Peyer's patch (tissue), 4 donors: Measurements from ENCODE around the gene RPL3. TPM values are rescaled to one million over a fixed set of nuclear protein-coding genes. Genes with fewer than 3 reads are reported as not detected.

Source experiments
- DNase-seq, 3 donors: peaks; one replicate each; pipeline ENCODE4 v3.0.0-alpha.2; 2017 to 2019
- H3K27ac ChIP-seq, 4 donors: fragments of 200-600 bp; sonication (generic); one replicate each; pipeline ENCODE4 v1.5.1; 2016 to 2019
- H3K27me3 ChIP-seq, 2 donors: fragments of 200-600 bp; sonication (generic); one replicate each; pipeline ENCODE4 v1.5.1; 2019
- H3K36me3 ChIP-seq, 3 donors: fragments of 200-600 bp; sonication (generic); one replicate each; pipeline ENCODE4 v1.5.1; 2016 to 2019
- H3K4me1 ChIP-seq, 4 donors: fragments of 200-600 bp; sonication (generic); one replicate each; pipeline ENCODE4 v1.5.1; 2016 to 2019
- H3K4me3 ChIP-seq, 4 donors: fragments of 200-600 bp; sonication (generic); 1 replicate in 3 of 4; 2 replicates in 1 of 4; pipeline ENCODE4 v1.5.1; 2016 to 2019; ENCODE audit warnings: mild to moderate bottlenecking in 1 of 4
- H3K9me3 ChIP-seq, 4 donors: fragments of 200-600 bp; sonication (generic); one replicate each; pipeline ENCODE4 v1.5.1; 2016 to 2019; ENCODE audit warnings: mild to moderate bottlenecking in 1 of 4
- POLR2A ChIP-seq, 2 donors: fragments of 450-650 bp; IDR thresholded peaks; one replicate each; pipeline ENCODE4 v1.5.1; 2017; ENCODE audit warnings: antibody characterized with exemption in 2 of 2, mild to moderate bottlenecking in 2 of 2, moderate library complexity in 2 of 2
- total RNA-seq, 4 donors: library from RNA; depleted of rRNA; stranded (reverse); fragments of >200 nt; gene quantifications; one replicate each; pipeline ENCODE4 v1.1.0, GENCODE V29; 2016
- TF ChIP-seq, protein P1 (sequence below), 6 experiments: fragments of 450-650 bp in 4 of 6; fragments of 200-600 bp in 2 of 6; sonication (generic) in 1 of 6; IDR thresholded peaks; one replicate each; pipeline ENCODE4 v1.5.1; 2017 to 2019; ENCODE audit warnings: antibody characterized with exemption in 6 of 6, mild to moderate bottlenecking in 3 of 6, moderate library complexity in 1 of 6

RPL3 gene
- total RNA-seq, 4 donors from 2014 or later = 736 to 1,914 (median 1,266) TPM

DNA sequence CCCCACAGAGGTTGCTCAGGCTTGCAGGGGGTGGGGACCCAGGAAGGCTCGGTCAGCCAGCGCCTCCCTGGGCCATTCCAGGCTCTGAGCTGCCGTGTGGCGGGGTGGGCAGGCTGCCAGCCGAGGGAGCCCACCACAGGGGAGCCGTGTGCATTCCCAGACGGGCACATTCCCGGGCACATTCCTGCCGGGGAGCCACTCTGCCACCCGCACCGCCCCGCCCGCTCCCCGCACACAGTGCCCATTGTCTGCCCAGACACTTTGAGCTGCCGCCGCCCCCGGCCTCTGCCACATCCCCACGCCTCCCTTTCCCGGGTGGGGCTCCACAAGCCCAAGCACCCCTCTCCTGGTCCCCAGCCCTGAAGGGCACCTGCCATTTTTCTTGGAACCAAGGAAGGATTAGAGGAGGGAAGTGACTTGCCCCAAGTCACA lies 27.4 kb downstream of the RPL3 start:
- no peak for TF ChIP-seq POLR2A (IDR thresholded peaks at IDR 0.05)
- TF ChIP-seq, protein P1, sequence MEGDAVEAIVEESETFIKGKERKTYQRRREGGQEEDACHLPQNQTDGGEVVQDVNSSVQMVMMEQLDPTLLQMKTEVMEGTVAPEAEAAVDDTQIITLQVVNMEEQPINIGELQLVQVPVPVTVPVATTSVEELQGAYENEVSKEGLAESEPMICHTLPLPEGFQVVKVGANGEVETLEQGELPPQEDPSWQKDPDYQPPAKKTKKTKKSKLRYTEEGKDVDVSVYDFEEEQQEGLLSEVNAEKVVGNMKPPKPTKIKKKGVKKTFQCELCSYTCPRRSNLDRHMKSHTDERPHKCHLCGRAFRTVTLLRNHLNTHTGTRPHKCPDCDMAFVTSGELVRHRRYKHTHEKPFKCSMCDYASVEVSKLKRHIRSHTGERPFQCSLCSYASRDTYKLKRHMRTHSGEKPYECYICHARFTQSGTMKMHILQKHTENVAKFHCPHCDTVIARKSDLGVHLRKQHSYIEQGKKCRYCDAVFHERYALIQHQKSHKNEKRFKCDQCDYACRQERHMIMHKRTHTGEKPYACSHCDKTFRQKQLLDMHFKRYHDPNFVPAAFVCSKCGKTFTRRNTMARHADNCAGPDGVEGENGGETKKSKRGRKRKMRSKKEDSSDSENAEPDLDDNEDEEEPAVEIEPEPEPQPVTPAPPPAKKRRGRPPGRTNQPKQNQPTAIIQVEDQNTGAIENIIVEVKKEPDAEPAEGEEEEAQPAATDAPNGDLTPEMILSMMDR (IDR thresholded peaks at IDR 0.05) = no peak
- DNase-seq = peak in 1 of 3 donors; percentile 45
- H3K27me3 ChIP-seq = no peaks in the 10 kb centered on the region
- peak overlapping the region in 3 of 4 donors; percentile 22 to 67 (median 36) for H3K27ac ChIP-seq
- no peak overlapping the region for H3K4me3 ChIP-seq
- H3K4me1 ChIP-seq = peaks cover 0 to 9% (median 0%) of the 10 kb centered on the region in 4 donors
- H3K36me3 ChIP-seq = no peaks in the 10 kb centered on the region
- H3K9me3 ChIP-seq = no peaks in the 10 kb centered on the region

DNA sequence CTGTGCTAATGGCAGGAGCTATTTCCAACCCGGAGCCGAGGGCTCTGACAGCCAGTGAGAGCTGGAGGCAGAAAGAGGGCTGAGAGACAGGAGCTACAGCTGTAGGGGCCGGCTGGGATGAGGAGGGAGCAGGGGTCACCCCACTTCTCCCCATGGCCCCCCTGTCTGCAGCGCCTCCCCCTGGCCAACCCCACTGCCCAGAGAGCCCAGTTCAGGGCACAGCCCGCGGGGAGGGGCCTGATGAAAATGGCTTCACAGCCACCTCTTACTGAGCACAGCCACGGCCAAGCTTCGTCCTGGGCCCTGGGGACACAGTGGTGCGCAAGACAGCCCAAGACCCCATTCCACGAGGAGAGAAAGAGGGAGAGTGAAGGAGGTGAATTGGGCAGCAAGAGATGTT lies 27.9 kb downstream of the RPL3 start:
- Histone ChIP-seq H3K27me3 (no peaks in the 10 kb centered on the region), H3K4me1 (peaks cover 0 to 8% (median 0%) of the 10 kb centered on the region in 4 donors), H3K36me3 (no peaks in the 10 kb centered on the region), H3K4me3 (no peak overlapping the region), H3K27ac (peak overlapping the region in 2 of 4 donors; percentile 22 to 67), H3K9me3 (no peaks in the 10 kb centered on the region)
- TF ChIP-seq POLR2A (IDR thresholded peaks at IDR 0.05) = no peak
- DNase-seq = no peak

DNA sequence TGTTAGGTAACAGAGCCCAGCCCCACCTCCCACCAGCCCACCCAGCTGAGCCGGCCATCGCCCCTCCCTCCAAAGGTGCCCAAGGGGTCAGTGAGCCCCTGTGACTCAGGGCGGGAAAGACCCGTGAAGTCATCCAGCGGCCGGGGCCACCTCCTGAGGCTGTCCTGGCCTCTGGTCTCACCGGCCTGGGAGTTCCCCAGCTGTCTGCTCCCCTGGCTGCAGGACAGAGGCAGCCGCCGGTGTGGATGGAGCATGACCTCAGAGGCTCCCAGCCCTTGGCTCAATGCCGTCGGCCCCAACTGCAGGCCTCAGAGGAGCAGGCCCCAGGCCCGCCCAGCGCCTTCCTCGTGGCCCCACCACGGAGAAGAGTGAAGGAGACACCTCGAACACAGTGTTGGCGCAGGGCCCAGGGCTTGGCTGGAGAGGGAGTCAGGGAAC lies 28.7 kb downstream of the RPL3 start:
- H3K4me3 ChIP-seq = no peak overlapping the region
- H3K27ac ChIP-seq = no peak overlapping the region
- peaks cover 0 to 8% (median 0%) of the 10 kb centered on the region in 4 donors for H3K4me1 ChIP-seq
- no peaks in the 10 kb centered on the region for H3K36me3 ChIP-seq
- H3K9me3 ChIP-seq = no peaks in the 10 kb centered on the region
- no peaks in the 10 kb centered on the region for H3K27me3 ChIP-seq
- no peak for TF ChIP-seq POLR2A (IDR thresholded peaks at IDR 0.05)
- TF ChIP-seq, protein P1 (IDR thresholded peaks at IDR 0.05) = no peak
- DNase-seq = peak in 1 of 3 donors; percentile 48

DNA sequence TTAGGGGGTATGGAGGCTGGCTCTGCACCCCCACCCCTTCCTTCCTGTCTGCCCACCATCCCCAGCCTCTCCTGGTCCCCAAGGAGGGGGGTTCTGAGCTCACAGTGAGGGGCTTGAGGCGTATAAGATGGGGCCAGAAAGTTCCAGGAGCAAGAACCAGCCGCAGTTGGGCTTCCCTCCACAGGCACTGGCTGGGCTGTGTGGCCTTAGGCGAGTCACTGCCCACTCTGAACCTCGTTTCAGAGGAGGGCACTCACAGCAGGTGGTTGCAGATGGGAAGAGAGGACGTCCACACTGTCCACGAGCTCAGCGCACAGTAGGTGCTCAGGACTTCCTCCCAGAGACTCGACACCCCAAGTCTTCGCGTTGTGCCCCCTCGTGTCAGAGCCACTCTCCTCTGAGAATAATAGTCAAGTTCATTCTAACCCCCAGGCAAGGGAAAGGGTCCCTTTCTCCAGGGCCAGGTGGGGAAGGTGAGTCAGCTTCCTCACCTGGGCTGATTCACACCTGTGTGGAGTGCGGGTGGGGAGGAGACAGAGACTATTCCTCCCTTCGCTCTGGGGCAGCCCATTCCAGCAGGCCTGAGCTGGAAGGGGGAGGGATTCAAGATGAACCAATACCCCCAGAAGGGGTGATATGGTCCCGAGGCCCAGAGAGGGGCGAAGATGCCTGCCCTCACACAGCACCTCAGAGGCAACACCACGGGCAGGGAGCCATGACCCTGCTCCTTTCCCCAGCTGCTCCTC lies 29.3 kb downstream of the RPL3 start:
- H3K36me3 ChIP-seq = no peaks in the 10 kb centered on the region
- no peaks in the 10 kb centered on the region for H3K27me3 ChIP-seq
- no peak for DNase-seq
- TF ChIP-seq, protein P1 (IDR thresholded peaks at IDR 0.05) = no peak
- TF ChIP-seq POLR2A (IDR thresholded peaks at IDR 0.05) = no peak
- H3K27ac ChIP-seq = no peak overlapping the region
- H3K4me1 ChIP-seq = peaks cover 0 to 8% (median 0%) of the 10 kb centered on the region in 4 donors
- H3K4me3 ChIP-seq = no peak overlapping the region
- no peaks in the 10 kb centered on the region for H3K9me3 ChIP-seq

DNA sequence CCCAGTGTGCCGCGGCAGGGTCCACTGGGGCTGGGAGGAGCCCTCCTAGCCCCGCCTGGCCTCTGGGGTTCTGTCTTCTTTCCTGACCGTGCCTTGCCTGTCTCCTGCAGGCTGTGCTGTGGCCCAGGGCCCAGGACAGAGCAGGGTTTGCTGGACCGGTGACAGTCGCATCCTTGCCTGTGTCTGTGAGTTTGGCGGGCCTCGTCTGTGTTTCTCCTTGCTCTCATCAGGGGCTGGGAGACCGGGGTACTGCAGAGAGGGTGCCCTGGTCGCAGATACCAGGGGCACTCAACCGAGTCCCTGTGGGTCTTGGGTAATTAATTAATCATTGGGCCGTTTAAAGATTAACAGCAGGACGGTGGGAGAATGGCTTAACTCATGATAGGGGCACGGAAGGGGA lies 29.9 kb downstream of the RPL3 start:
- no peak overlapping the region for H3K27ac ChIP-seq
- peak in 1 of 3 donors; percentile 40 for DNase-seq
- H3K9me3 ChIP-seq = peaks cover 0 to 5% (median 0%) of the 10 kb centered on the region in 4 donors
- no peak for TF ChIP-seq POLR2A (IDR thresholded peaks at IDR 0.05)
- TF ChIP-seq, protein P1 (IDR thresholded peaks at IDR 0.05) = no peak
- no peak overlapping the region for H3K4me3 ChIP-seq
- no peaks in the 10 kb centered on the region for H3K27me3 ChIP-seq
- H3K4me1 ChIP-seq = peaks cover 0 to 8% (median 0%) of the 10 kb centered on the region in 4 donors
- H3K36me3 ChIP-seq = no peaks in the 10 kb centered on the region

DNA sequence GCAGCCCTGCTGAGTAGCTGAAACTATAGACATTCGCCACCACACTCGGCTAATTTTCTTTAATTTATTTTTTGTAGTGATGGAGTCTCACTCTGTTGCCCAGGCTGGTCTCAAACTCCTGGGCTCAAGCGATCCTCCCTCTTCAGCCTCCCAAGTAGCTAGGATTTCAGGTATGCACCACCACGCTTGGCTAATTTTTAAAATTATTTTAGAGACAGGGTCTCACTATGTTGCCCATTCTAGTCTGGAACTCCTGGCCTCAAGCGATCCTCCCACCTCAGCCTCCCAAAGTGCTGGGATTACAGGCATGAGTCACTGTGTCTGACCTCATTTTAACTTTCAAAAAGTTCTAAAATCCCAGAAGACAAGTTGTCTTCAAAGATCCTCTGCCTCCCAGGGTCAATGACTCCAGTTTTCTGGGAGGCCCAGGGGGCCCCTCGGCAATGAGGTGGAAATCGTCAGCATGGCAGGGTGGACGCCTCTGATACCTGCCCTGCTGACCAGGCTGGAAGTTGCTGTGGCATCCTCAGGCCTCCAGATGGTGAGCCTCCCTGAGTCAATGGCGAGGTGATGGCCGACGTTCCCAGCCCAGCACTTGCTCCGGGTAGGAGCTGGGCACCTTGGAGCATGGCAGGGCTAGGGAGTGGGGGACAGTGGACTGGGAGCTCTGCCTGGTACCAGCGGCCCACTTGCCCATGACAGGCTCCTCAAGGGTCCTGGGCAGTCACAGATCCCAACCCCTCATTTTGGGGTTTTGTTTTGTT lies 31.1 kb downstream of the RPL3 start:
- Histone ChIP-seq H3K9me3 (peaks cover 0 to 5% (median 0%) of the 10 kb centered on the region in 4 donors), H3K27ac (peak overlapping the region in 1 of 4 donors; percentile 2), H3K27me3 (no peaks in the 10 kb centered on the region), H3K4me1 (peaks cover 0 to 10% (median 0%) of the 10 kb centered on the region in 4 donors), H3K4me3 (no peak overlapping the region), H3K36me3 (no peaks in the 10 kb centered on the region)
- TF ChIP-seq POLR2A (IDR thresholded peaks at IDR 0.05) = no peak
- TF ChIP-seq, protein P1 (IDR thresholded peaks at IDR 0.05) = no peak
- DNase-seq = no peak
